GM19468 (cell line): ENCODE measurements around the gene HIRA.

Experiments used
- ATAC-seq: cut with Tn5 transposase; IDR thresholded peaks from one replicate; pipeline ENCODE4 v1.9.1; 2021; ENCODE audit warnings: mild to moderate bottlenecking, moderate library complexity, moderate number of reproducible peaks; ENCODE audit not compliant: unreplicated experiment; ENCODE audit errors: extremely low read depth

HIRA gene

GRCh38 chr22:19412923-19413322 is 18.6 kb downstream of the HIRA start:
- ATAC-seq = no peak

- no peak for ATAC-seq
These were observed 19.1 kb downstream of the HIRA start for GRCh38 chr22:19412478-19412877.

GRCh38 chr22:19411690-19412045 is 19.9 kb downstream of the HIRA start:
- no peak for ATAC-seq

GRCh38 chr22:19410941-19411689 is 20.4 kb downstream of the HIRA start:
- no peak for ATAC-seq

GRCh38 chr22:19407649-19408606 is 23.6 kb downstream of the HIRA start:
- ATAC-seq = no peak

- no peak for ATAC-seq
These were observed 24.7 kb downstream of the HIRA start for GRCh38 chr22:19406846-19407245.

- no peak for ATAC-seq
These were observed 25.2 kb downstream of the HIRA start for GRCh38 chr22:19406281-19406811.

- ATAC-seq = no peak
These were observed 25.9 kb downstream of the HIRA start for GRCh38 chr22:19405652-19406051.

- no peak for ATAC-seq
These were observed 26.4 kb downstream of the HIRA start for GRCh38 chr22:19405133-19405532.

GRCh38 chr22:19404676-19405075 is 26.9 kb downstream of the HIRA start:
- no peak for ATAC-seq

- no peak for ATAC-seq
These were observed 28.8 kb downstream of the HIRA start for GRCh38 chr22:19402642-19403191.

GRCh38 chr22:19401483-19401882 is 30.1 kb downstream of the HIRA start:
- ATAC-seq = no peak

- ATAC-seq = no peak
These were observed 30.7 kb downstream of the HIRA start for GRCh38 chr22:19400881-19401280.

GRCh38 chr22:19398652-19399051 is 32.9 kb downstream of the HIRA start:
- ATAC-seq = no peak

GRCh38 chr22:19398206-19398605 is 33.3 kb downstream of the HIRA start:
- no peak for ATAC-seq

GRCh38 chr22:19397734-19398104 is 33.8 kb downstream of the HIRA start:
- no peak for ATAC-seq

- no peak for ATAC-seq
These were observed 34.4 kb downstream of the HIRA start for GRCh38 chr22:19396934-19397733.

- ATAC-seq = no peak
These were observed 35.0 kb downstream of the HIRA start for GRCh38 chr22:19396561-19396933.

GRCh38 chr22:19395276-19395675 is 36.3 kb downstream of the HIRA start:
- no peak for ATAC-seq
